Right atrium auricular region (tissue), 2 donors: Measurements from ENCODE around the gene LRRC56. TPM values are rescaled to one million over a fixed set of nuclear protein-coding genes. Genes with fewer than 3 reads are reported as not detected.

Experiments
- DNase-seq: peaks from one replicate; pipeline ENCODE4 v3.0.0-alpha.2; 2019; ENCODE audit warnings: low spot score
- H3K27ac ChIP-seq, 2 donors: fragments of 200-600 bp; sonication (generic); 1 replicate in 1 of 2; 2 replicates in 1 of 2; pipeline ENCODE4 v1.5.1; 2016 to 2019
- H3K27me3 ChIP-seq, 2 donors: fragments of 200-600 bp; sonication (generic); one replicate each; pipeline versions ENCODE4 v1.5.1 to v1.6.0; 2017 to 2019
- H3K36me3 ChIP-seq: fragments of 200-600 bp; sonication (generic); one replicate; pipeline ENCODE4 v1.5.1; 2016
- H3K4me1 ChIP-seq, 2 donors: fragments of 200-600 bp; sonication (generic); one replicate each; pipeline versions ENCODE4 v1.5.1 to v1.6.0; 2017 to 2019
- H3K4me3 ChIP-seq, 2 donors: fragments of 200-600 bp; sonication (generic); 1 replicate in 1 of 2; 2 replicates in 1 of 2; pipeline ENCODE4 v1.5.1; 2017 to 2019; ENCODE audit warnings: mild to moderate bottlenecking in 1 of 2, moderate library complexity in 1 of 2
- H3K9me3 ChIP-seq, 2 donors: fragments of 200-600 bp; sonication (generic); one replicate each; pipeline ENCODE4 v1.5.1; 2019
- CTCF ChIP-seq, 2 donors: fragments of 200-600 bp; sonication (generic); IDR thresholded peaks; one replicate each; pipeline ENCODE4 v1.5.1; 2019; ENCODE audit warnings: antibody characterized with exemption in 2 of 2
- total RNA-seq, 2 donors: library from RNA; depleted of rRNA; stranded (reverse); fragments of >200 nt; gene quantifications; one replicate each; pipeline ENCODE4 v1.1.0, GENCODE V29; 2016

Gene LRRC56
- total RNA-seq, 2 donors from 2014 or later: 0.12 to 0.15 TPM

- no peak overlapping the region for H3K27ac ChIP-seq
- no peak for TF ChIP-seq CTCF (IDR thresholded peaks at IDR 0.05)
- no peak overlapping the region for H3K4me3 ChIP-seq
- no peaks in the 10 kb centered on the region for H3K4me1 ChIP-seq
- no peaks in the 10 kb centered on the region for H3K27me3 ChIP-seq
- H3K9me3 ChIP-seq: no peaks in the 10 kb centered on the region
- DNase-seq: no peak
- H3K36me3 ChIP-seq: no peaks in the 10 kb centered on the region
Observed at GRCh38 chr11:526192-526591, 11.1 kb upstream of the LRRC56 start.

DNA sequence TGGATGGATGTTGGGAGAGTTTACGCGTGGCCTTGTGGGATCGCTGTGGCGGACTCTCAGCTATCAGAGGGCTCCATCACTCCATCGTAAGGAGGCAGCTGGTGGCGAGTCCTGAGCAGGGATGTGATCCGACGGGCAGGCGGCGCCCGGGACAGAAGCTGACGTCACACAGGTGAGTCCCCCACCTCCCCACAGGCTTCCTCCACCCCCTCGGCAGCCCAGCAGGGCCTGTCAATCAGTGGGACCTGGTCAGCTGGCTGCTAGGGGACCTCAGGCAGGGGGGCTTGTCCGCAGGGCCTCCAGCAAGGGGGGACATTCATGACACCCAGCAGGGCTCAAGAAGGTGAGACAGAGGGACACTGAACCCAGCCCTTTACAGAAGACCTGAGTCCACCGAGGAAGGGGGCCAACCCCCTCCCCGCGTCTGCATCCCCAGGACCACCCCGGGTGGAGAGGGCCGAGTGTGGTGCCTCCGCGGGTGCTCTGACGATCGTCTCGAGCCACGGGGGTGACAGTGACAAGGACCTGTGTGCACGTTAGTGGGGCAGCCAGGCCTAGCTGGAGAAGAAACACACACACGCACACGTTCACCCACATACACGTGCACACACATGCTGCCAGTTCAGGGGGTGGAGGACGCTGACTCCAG, 9.0 kb upstream of the LRRC56 start:
- no peak overlapping the region for H3K4me3 ChIP-seq
- TF ChIP-seq CTCF (IDR thresholded peaks at IDR 0.05): no peak
- H3K4me1 ChIP-seq: peaks cover 0 to 4% of the 10 kb centered on the region in 2 donors
- no peaks in the 10 kb centered on the region for H3K27me3 ChIP-seq
- no peaks in the 10 kb centered on the region for H3K9me3 ChIP-seq
- H3K27ac ChIP-seq: no peak overlapping the region
- peaks cover 19% of the 10 kb centered on the region for H3K36me3 ChIP-seq
- no peak for DNase-seq

DNA sequence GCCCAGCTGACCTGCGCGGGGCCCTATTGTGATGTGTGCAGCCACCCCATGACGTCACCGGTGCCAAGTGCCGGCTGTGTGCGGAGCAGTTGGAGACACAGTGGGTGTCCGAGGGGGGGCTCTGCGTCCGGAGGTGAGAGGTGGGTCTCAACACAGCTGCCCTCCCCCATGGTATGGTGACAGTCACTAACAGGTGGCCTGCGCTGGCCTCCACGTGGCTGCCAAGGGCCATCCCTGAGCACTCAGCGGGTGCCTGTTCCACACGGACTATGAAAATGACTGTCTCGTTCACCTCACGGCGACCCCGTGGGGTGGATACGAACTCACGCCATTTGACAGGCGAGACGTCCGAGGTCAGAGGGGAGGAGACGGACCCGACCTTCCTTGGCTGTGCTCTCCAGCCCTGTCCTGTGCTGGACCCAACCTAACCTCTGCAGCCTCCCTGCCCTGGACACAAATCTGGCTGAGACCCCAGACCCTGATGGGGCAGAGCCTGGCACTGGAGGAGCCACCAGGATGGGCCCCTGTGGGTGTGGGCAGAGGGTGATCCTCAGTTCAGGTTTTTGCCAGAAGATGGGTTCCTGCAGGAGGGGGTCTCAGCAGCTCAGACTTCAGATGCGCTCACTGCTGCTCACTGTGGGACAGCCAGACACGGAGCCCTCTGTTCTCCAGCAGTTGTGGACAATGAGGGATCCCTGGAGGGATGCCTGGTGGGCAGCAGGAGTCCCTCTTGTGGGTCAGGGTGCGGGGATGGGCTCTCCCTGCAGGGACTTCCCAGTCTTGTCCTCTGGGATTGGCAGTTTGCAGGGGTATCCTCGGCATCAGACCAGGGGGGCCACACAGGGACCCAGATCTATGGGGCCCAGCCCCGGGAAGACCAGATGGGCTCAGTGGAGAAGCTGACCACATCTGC, 8.3 kb upstream of the LRRC56 start:
- Histone ChIP-seq H3K4me3 (no peak overlapping the region), H3K9me3 (no peaks in the 10 kb centered on the region), H3K4me1 (peaks cover 0 to 12% of the 10 kb centered on the region in 2 donors), H3K27ac (no peak overlapping the region), H3K27me3 (no peaks in the 10 kb centered on the region), H3K36me3 (peaks cover 25% of the 10 kb centered on the region)
- DNase-seq: no peak
- no peak for TF ChIP-seq CTCF (IDR thresholded peaks at IDR 0.05)

GRCh38 chr11:529728-530411, 7.5 kb upstream of the LRRC56 start:
- Histone ChIP-seq H3K27me3 (no peaks in the 10 kb centered on the region), H3K4me3 (no peak overlapping the region), H3K9me3 (no peaks in the 10 kb centered on the region), H3K4me1 (peaks cover 0 to 19% of the 10 kb centered on the region in 2 donors), H3K27ac (no peak overlapping the region), H3K36me3 (peaks cover 25% of the 10 kb centered on the region)
- no peak for TF ChIP-seq CTCF (IDR thresholded peaks at IDR 0.05)
- DNase-seq: no peak

DNA sequence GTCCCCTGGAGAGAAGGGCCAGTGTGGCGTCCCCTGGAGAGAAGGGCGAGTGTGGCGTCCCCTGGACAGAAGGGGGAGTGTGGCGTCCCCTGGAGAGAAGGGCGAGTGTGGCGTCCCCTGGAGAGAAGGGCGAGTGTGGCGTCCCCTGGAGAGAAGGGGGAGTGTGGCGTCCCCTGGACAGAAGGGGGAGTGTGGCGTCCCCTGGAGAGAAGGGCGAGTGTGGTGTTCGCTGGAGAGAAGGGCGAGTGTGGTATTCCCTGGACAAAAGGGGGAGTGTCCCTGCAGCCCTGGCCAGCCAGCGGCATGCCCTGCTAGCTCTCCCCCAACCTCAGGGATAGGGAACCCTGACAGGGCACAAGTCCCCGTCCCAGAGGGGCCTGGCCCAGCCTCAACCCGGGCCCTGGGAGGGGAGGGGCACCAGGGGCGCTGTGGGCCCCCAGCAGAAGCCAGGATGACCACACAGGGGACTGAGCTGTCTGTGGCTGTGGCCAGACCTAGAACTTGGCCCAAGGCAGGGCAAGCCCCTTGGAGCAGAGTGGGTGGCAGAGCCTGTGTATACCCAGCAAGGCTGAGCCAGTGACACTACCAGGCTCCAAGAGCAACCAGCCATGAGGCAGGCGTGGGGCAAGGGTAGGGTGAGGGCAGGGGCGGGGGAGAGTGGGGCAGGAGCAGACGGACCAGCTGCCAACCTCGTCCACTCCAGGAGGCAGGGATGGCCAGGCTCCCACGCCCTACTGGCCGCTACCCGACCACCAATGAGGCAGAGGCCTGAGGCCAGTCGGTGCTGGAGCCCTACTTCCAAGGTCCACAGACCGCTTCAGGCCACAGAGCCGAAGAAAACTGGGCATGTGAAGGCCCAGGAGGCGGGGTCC, 6.1 kb upstream of the LRRC56 start:
- Histone ChIP-seq H3K4me3 (no peak overlapping the region), H3K9me3 (no peaks in the 10 kb centered on the region), H3K4me1 (peaks cover 0 to 23% of the 10 kb centered on the region in 2 donors), H3K27ac (no peak overlapping the region), H3K27me3 (no peaks in the 10 kb centered on the region), H3K36me3 (peaks cover 25% of the 10 kb centered on the region)
- TF ChIP-seq CTCF (IDR thresholded peaks at IDR 0.05): no peak
- DNase-seq: no peak
